ENCODE results near the gene CHCHD2. TPM values are rescaled to one million over a fixed set of nuclear protein-coding genes. Genes with fewer than 3 reads are reported as not detected.
"Not testable (repeated sequence)": the region's sequence is repeated elsewhere in the genome, so short reads cannot be mapped to it uniquely, and the experiment has no call there.

Gene CHCHD2
- 468 TPM for total RNA-seq
- long read RNA-seq, transcript CHCHD2-201 (4 exons, 901 nt), result major isoform, 240 of 261 reads
- long read RNA-seq, partial matches to known transcripts, result 20 of 261 reads
- long read RNA-seq, other reads (novel, unspliced or antisense), result 0 of 261 reads

- intact Hi-C loops (cut with micrococcal nuclease), result no loop called here
Measured at GRCh38 chr7:56106108-56107073, at the start of gene CHCHD2. TSS of gene CHCHD2 (minus strand) at chr7:56106476. CDS start at chr7:56106413, 63 bp downstream.

GRCh38 chr7:56131062-56131461, 24.8 kb upstream of the CHCHD2 start:
- H3K9me3 ChIP-seq (replicated peaks); DNase-seq; H3K27me3 ChIP-seq (ENCODE audit: low read depth); H3K4me1 ChIP-seq; H3K36me3 ChIP-seq; H3K4me3 ChIP-seq; intact Hi-C loops (cut with micrococcal nuclease): not testable (repeated sequence)
- peak overlapping the region; percentile 33 for H3K27ac ChIP-seq (replicated peaks)

More at GRCh38 chr7:56106108-56107073, at the start of gene CHCHD2:
- H3K36me3 ChIP-seq, result peaks cover 32% of the 10 kb centered on the region
- TF ChIP-seq, protein P1, sequence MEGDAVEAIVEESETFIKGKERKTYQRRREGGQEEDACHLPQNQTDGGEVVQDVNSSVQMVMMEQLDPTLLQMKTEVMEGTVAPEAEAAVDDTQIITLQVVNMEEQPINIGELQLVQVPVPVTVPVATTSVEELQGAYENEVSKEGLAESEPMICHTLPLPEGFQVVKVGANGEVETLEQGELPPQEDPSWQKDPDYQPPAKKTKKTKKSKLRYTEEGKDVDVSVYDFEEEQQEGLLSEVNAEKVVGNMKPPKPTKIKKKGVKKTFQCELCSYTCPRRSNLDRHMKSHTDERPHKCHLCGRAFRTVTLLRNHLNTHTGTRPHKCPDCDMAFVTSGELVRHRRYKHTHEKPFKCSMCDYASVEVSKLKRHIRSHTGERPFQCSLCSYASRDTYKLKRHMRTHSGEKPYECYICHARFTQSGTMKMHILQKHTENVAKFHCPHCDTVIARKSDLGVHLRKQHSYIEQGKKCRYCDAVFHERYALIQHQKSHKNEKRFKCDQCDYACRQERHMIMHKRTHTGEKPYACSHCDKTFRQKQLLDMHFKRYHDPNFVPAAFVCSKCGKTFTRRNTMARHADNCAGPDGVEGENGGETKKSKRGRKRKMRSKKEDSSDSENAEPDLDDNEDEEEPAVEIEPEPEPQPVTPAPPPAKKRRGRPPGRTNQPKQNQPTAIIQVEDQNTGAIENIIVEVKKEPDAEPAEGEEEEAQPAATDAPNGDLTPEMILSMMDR (IDR thresholded peaks at IDR 0.05; ENCODE audit: borderline replicate concordance), result no peak
- no peaks in the 10 kb centered on the region for H3K9me3 ChIP-seq (replicated peaks)
- peaks cover 45% of the 10 kb centered on the region for H3K4me1 ChIP-seq
- H3K27ac ChIP-seq (replicated peaks), result peak within 1 kb of the TSS; percentile 91
- DNase-seq, result peak; percentile 96
- H3K27me3 ChIP-seq (ENCODE audit: low read depth), result no peaks in the 10 kb centered on the region
- peak within 1 kb of the TSS; percentile 84 for H3K4me3 ChIP-seq

GRCh38 chr7:56127241-56127975, 21.1 kb upstream of the CHCHD2 start:
- TF ChIP-seq, protein P1 (IDR thresholded peaks at IDR 0.05; ENCODE audit: borderline replicate concordance), result no peak
- H3K4me1 ChIP-seq, result no peaks in the 10 kb centered on the region
- H3K4me3 ChIP-seq, result no peak overlapping the region
- H3K9me3 ChIP-seq (replicated peaks), result no peaks in the 10 kb centered on the region
- no peak overlapping the region for H3K27ac ChIP-seq (replicated peaks)
- H3K36me3 ChIP-seq, result no peaks in the 10 kb centered on the region
- DNase-seq, result no peak
- no peaks in the 10 kb centered on the region for H3K27me3 ChIP-seq (ENCODE audit: low read depth)
- intact Hi-C loops (cut with micrococcal nuclease), result no loop called here

- intact Hi-C loops (cut with micrococcal nuclease), result no loop called here
- TF ChIP-seq, protein P1 (IDR thresholded peaks at IDR 0.05; ENCODE audit: borderline replicate concordance), result no peak
- no peaks in the 10 kb centered on the region for H3K27me3 ChIP-seq (ENCODE audit: low read depth)
Measured at GRCh38 chr7:56125831-56126230, 19.6 kb upstream of the CHCHD2 start.

GRCh38 chr7:56124981-56125380, 18.7 kb upstream of the CHCHD2 start:
- H3K27ac ChIP-seq (replicated peaks), result no peak overlapping the region
- intact Hi-C loops (cut with micrococcal nuclease), result no loop called here
- H3K4me3 ChIP-seq, result no peak overlapping the region
- TF ChIP-seq, protein P1 (IDR thresholded peaks at IDR 0.05; ENCODE audit: borderline replicate concordance), result no peak
- no peaks in the 10 kb centered on the region for H3K36me3 ChIP-seq
- DNase-seq, result no peak
- H3K27me3 ChIP-seq (ENCODE audit: low read depth), result no peaks in the 10 kb centered on the region
- H3K4me1 ChIP-seq, result no peaks in the 10 kb centered on the region
- H3K9me3 ChIP-seq (replicated peaks), result no peaks in the 10 kb centered on the region

More at GRCh38 chr7:56125831-56126230, 19.6 kb upstream of the CHCHD2 start:
- Histone ChIP-seq H3K9me3 (replicated peaks) (no peaks in the 10 kb centered on the region), H3K4me3 (no peak overlapping the region), H3K27ac (replicated peaks) (no peak overlapping the region), H3K4me1 (no peaks in the 10 kb centered on the region), H3K36me3 (no peaks in the 10 kb centered on the region)
- no peak for DNase-seq
